Measurements from ENCODE around the gene PADI2.

DNA sequence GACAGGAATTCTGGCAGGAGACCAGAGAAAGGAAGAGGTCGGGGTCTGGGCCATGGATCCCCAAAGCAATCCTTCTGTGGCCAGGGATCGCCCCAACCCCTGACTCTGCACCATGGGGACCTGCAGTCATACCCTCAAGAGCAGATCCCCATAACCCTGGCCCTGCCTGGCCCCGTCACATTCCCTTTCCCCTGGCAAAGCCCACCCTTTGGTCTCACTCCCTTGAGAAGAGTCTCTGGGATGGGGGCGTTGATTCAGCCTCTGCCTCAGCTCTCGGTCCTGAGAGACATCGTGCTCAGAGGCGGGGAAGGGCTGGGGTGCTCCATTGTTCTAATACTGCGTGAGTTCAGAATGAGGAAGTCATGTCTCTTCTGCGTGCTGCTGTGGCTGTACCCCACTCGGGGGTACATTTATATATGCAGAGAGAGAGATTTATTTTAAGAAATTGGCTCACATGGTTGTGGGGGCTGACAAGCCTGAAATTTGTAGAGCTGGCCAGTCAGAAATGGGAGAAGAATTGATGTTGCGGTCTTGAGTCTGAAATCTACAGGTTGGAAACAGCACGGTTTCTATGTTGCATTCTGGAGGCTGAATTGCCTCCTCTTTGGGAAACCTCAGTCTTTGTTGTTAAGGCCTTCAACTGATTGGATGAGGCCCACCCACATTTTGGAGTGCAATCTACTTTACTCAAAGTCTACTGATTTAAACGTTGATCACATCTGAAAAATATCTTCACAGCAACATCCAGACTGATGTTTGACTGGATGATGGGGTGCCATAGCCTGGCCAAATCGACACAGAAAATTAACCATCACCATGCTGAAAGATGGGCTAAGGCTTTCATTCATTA, 4.2 kb upstream of the PADI2 start:
- no peak for TF ChIP-seq POLR2A (IDR thresholded peaks at IDR 0.05)
- TF ChIP-seq, protein P1, sequence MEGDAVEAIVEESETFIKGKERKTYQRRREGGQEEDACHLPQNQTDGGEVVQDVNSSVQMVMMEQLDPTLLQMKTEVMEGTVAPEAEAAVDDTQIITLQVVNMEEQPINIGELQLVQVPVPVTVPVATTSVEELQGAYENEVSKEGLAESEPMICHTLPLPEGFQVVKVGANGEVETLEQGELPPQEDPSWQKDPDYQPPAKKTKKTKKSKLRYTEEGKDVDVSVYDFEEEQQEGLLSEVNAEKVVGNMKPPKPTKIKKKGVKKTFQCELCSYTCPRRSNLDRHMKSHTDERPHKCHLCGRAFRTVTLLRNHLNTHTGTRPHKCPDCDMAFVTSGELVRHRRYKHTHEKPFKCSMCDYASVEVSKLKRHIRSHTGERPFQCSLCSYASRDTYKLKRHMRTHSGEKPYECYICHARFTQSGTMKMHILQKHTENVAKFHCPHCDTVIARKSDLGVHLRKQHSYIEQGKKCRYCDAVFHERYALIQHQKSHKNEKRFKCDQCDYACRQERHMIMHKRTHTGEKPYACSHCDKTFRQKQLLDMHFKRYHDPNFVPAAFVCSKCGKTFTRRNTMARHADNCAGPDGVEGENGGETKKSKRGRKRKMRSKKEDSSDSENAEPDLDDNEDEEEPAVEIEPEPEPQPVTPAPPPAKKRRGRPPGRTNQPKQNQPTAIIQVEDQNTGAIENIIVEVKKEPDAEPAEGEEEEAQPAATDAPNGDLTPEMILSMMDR (IDR thresholded peaks at IDR 0.05 in 4 of 5, conservative IDR thresholded peaks at IDR 0.05 in 1 of 5): no peak

Measured in gastrocnemius medialis (tissue), 4 donors.